ENCODE data around the gene ABL1.

Gene ABL1

DNA sequence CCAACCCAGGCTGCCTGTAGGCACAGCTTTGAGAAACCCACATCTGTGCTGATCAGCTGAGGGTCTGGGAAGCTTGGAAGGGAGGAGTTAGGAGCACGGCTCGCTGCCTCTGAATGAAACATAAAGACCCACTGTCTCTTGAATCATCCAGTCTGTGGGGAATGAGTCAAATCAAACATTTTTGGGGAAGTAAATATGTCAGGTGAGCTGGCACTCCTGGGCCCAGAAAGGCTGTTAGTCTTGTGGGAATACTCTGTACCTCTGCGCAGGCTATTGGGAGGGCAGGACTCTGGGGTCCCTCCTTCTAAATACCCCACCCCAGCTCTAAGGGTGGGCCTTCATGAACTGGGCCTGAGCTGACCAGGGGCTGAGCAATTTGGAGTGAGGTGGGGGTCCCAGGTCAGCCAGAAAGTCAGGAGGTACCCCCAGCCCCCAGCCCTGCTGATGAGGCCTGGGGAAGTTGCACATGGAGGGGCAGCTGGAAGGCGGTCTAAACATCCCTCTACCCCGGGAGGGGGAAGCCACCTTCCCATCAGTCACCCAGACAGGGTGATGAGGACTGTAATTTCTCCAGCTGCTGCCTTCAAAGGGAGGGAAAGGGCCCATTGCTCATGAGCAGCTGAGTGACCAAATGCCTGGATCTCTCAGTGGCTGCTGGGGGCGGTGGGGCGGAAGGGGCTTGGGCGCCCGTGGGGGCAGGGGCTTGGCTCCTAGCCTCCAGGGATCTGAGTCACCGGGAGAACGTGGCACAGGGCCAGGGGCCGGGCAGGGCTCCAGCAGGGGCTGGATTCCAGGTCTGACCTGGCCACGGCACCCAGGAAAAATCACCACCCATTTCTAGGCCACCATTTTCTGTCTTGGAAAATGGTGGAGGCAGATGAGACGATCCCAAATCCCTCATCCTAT is 93.2 kb downstream of the ABL1 start:
- DNase-seq (ENCODE audit: extremely low read depth in 1 of 2, low read depth in 1 of 2) = no peak

DNA sequence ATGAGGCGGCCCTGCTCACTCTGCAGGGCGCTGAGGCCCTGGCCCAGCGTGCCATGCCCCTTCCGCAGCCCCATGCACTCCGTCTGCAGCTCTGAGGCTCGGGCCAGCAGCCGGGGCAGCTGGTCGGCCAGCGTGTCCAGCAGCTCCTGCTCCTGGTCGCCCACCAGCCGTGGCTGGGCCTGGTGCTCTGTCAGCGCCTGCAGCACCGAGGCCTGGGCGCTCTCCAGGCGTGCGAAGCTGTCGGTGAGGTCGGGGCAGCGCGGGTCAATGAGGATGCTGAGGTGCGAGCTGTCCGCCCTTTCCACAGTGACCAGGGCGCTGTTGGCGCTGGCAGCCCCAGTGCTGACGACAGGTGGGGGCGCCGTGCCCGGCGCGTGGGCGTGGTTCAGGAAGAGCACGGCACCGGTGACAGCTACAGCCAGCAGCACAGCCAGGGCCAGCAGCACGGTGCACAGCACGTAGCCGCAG is 94.6 kb downstream of the ABL1 start:
- DNase-seq (ENCODE audit: extremely low read depth in 1 of 2, low read depth in 1 of 2) = no peak

DNA sequence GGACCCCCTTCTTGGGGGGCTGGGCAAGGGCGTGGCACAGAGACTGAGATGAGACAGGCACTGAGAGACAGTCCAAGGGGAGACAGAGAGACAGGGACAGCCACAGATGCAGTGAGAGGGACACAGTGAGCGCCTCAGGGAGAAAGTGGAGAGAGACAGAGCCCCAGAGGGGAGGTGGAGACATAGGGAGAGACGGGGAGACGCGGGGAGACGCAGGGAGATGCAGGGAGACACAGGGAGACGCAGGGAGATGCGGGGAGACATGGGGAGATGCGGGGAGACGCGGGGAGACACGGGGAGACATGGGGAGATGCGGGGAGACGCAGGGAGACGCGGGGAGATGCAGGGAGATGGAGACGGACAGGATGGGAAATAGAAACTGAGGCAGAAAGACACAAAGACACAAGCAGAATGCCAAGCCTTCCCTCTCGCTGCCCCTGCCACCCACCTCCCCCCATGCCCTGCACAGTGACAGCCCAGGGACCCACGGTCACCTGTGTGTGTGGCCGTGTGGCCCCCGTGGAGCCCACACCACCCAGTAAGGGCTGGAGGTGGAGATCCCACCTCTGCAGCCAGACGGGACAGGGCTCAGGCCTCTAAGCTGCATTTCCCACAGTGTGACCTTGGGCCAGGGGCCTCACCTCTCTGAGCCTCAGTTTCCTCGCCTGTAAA is 95.2 kb downstream of the ABL1 start:
- DNase-seq (ENCODE audit: extremely low read depth in 1 of 2, low read depth in 1 of 2) = no peak

DNA sequence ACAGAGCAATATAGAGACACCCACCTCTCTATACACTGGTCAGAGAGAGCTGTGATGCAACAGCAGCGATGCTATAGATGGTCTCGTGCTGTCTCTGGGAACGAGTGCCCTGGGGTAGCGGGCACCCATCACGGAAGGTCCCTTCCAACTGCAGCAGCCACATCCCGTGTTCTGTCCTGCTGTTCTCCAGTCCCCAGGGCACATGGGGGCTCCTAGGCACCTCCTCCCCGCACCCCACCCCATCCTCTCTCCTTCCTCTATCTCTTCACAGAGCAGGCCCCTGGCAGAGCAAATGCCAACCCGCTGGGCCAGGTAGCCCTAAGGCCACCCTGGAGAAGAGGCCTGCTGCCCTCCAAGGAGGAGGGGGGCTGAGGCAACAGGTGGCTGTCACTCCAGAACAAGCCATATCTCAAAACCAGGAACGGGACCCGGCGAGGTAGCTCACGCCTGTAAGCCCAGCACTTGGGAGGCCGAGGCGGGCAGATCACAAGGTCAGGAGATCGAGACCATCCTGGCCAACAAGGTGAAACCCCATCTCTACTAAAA is 95.8 kb downstream of the ABL1 start:
- no peak for DNase-seq (ENCODE audit: extremely low read depth in 1 of 2, low read depth in 1 of 2)

DNA sequence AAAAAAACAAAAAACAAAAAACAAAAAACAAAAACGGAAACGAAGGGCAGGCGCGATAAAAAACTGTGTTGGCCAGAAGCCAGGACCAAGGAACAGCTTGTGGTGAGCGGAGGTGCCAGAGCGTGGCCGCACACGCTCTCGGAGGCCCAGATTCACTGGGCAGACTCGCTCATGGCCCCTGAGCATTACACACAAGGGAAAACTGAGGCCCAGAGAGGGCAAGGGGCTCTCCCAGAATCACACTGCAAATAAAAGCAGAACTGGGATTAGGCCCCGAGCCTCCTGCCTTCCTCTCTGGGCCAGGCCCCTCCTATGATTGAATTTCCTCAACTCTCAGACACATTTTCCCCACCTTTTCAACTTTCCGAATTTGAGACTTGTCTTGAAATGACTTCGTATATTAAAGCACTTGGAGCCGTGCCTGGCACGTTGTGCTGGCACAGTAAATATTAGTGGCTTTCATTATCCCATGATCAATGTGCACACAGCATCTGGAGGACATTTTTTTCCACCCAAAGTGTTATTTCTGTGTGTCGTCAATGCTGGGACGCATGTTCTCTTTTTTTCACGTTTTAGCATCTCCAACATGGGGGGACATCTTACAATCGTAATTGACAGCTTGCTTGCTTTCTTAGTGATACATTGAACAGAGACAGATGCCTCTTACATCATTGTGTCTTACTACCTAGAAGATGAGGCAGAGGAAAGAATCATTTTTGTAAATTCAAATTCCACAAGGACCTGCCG is 96.6 kb downstream of the ABL1 start:
- no peak for DNase-seq (ENCODE audit: extremely low read depth in 1 of 2, low read depth in 1 of 2)

DNA sequence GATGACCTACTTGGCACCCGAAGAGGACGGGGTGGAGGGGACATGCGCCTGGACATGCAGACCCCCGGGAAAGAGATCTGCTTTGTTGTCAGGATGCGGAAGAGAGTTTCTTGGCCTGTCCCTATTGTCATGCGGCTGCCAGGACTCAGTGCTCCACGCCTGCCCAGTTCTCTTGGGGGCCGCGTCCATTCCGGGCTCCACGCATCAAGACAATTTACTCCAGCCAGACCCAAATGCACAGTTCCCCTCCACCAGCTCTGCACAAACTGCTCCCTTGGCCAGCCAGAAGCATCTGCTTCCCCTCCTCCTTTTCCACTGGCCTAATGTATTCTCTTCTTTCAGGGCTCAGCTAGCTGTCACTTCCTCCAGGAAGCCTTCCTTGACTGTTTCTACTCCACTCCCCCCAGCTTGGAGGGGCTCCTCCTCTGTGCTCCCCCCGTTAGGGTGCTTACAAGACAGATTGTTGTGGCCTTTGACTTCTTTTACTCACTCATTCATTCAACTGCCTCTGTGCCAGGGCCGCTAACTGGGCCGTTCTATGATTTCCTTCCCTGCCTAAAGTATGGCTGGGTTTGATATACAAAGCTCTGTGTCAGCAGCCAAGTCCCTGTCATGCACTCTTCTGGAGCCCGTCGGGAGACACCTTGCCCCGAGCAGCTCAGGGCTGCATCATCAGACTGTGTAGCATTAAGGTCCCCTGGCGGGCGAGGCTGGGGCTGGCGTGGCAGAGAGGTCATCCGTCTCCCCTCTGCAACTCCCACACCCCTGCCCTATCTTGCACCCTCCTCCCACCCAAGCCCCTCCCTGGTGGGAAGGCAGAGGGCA is 97.4 kb downstream of the ABL1 start:
- DNase-seq (ENCODE audit: extremely low read depth in 1 of 2, low read depth in 1 of 2) = no peak

DNA sequence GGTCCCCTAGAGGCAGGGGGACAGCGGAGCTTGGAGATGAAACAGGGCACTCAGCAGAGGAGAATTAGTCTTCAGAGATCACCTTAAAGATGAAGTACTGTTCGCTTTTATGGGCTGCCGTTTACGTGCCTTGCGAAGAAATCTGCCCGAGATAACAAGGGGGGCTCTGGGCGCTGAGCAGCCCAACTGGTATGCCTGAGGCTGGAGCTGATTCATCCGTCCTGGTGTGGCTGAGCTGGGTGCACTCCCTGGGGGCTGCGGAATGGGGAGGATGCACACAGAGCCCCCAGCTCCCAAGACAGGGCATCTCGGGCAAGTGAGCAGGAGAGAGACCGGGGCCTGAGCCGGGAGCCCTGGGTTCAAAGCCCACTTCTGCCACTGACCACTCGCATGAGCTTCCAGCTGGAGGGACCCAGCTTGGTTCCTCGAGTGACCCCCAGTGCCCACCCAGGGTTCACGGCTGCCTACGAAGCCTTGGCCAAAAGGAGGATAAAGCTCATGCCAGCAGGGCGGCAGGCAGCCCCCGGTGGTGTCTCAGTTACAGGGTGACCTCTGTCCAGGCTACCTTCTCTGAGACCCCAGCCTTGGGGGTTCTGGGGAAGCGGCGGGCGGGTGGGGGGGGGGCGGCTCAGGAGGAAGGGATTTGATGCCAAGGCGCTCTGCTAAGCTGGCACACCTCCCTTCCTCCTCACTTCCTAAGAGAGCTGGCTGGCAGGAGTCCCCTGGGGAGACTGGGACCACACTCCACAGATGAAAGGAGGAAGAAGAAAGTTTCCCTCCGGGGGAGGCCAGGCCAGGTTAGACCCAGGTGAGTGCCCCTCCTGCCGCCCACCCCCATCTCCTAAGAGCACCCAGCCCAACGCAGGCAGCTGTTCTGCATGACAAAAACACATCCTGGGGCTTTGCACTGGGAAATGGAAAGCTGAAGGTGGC is 98.3 kb downstream of the ABL1 start:
- DNase-seq (ENCODE audit: extremely low read depth in 1 of 2, low read depth in 1 of 2) = no peak

DNA sequence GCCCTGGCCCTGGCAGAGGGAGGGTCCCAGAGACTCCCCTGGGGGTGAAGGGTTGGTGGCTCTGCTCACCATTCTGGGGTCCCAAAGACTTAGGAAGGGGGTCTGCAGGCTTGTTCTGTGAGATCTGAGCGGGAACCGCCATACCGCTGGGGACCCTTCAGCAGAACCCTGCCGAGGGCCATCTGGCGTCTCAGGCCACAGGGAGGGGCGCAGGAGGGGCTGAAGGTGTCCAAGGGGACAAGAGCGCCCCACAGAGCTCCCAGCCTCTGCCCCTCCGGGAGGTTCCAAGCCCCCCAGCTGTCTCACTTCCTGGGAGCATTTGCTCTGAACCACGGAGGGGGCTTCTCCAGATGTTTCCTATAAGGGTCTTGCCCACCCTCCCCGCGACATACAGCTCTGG is 99.2 kb downstream of the ABL1 start:
- DNase-seq (ENCODE audit: extremely low read depth in 1 of 2, low read depth in 1 of 2) = no peak

DNA sequence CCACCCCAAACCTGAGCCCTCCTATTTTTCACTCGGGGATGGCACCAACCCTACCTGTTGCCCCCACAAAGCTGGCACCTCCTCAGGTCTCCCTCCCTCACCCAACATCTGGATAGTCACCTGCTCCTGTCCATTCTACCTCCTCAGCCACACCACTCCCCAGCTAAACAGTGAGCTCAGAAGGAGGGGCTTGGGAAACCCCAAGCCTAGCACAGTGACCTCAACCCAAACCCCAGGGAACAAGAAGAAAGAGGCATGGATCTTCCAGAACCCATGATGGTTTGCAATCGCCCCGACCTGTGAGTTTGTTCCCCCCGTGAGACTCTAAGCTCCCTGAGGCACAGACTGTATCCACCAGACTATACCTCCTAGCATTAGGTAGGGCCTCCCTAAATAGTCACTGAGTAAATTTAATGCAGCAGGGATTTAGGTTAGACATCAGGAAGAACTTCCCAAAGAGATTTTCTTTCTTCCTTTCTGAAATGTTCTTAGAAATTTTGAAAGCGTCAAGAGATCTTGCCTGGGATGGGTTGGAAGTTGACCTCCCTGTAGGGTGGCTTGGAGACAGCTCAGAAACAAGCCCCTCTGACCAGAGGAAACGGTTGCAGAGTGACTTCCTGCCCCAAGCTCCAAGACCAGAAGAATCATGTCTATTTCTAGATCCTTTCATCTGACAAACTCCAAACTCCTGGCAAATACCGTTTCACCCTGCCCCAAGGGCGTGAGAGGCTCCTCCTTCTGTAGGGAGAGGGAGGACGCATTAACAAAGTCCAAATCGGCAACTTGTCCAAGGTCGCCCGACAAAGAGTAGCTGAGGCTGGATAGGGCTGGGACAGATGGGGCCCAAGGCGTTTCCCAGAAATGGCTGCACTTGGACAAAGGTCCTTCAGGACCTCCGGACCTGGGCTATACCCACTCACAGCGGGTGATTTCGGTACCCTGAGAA is 99.9 kb downstream of the ABL1 start:
- no peak for DNase-seq (ENCODE audit: extremely low read depth in 1 of 2, low read depth in 1 of 2)

DNA sequence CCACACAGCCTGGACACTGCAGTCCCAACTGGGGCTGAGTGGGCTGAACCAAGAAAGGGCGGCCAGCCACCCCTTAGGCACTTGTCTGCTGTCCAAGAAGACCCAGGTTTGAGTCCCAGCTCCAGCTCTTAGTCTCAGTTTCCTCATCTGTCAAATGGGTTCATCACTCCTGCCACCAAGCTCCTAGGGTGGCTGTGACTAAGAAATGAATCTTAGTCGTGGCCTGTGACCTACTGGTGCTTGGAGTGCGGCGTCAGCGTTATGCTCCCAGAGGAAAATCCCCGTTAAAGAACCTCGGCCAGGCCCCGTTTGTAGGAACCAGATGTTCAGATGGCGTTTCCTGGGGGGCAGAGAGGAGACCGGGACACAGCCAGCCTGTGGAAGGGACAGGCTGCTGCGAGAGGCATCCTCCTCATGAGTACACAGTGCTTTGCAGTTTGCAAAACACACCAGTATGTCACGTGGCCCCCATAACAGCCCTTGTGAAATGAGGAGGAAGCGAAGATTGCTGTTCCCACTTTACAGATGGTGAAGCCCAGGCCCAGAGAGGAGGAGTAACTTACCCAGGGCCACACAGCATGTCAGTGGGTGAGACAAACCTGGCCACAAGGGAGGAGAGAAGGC is 100.7 kb downstream of the ABL1 start:
- no peak for DNase-seq (ENCODE audit: extremely low read depth in 1 of 2, low read depth in 1 of 2)

DNA sequence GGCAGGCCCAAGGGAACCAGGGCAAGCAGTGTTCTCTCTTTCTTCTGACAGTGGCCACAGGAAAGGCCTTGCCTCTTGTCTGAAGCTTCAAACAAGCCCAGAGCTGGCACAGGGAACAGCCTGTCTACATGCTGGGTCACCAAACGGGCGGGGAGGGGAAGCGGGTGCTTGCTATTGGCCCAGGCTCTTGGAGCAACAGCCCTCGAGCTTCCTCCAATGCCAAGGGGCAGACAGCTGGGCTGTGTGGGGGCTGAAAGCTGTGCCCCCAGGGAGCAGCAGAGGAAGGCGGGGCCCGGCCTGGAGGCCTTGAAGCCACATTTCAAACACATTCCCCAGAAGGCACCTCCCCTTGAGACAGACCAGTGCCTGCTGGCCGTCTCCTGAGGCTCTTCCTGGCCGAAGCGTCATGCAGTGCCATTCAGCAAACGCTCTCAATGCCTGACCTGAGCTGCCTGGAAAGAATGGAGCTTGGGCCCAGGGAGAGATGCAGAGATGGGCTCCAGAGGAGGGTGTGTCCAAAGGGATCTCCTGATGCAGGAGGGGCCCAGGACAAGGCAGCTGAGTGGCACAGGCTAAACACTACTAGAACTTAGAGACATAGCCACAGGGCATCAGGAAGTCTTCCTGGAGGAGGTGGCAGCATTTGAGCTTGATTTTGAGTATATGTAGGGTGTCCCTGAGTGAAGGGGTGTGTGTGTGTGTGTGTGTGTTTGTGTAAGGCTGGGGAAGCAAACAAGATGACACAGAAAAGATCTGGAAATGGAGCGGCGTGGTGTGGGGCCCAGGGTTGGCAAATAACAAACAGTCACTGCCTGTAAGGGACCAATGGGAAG is 101.4 kb downstream of the ABL1 start:
- no peak for DNase-seq (ENCODE audit: extremely low read depth in 1 of 2, low read depth in 1 of 2)

Measured in stimulated activated CD8-positive, alpha-beta memory T cell treated with anti-CD3 and anti-CD28 coated beads, Interleukin-7, amount 100 ng/mL, for 48 hours (primary cell).